Mesendoderm (in vitro differentiated cells): ENCODE results near the gene EMC10.

Source experiments
- DNase-seq: peaks from one replicate; pipeline ENCODE4 v3.0.0; 2013
- H2AK5ac ChIP-seq: 2 replicates; pipeline ENCODE4 v1.6.1; 2013; ENCODE audit warnings: low read length, inconsistent platforms
- H2BK120ac ChIP-seq: 2 replicates; pipeline ENCODE4 v1.6.1; 2013; ENCODE audit warnings: low read depth, mild to moderate bottlenecking, low read length, moderate library complexity, mixed read lengths
- H2BK15ac ChIP-seq: replicated peaks from 2 replicates; pipeline ENCODE4 v1.6.1; 2013; ENCODE audit warnings: low read depth, mild to moderate bottlenecking, moderate library complexity
- H2BK5ac ChIP-seq: 2 replicates; pipeline ENCODE4 v1.6.1; 2013; ENCODE audit warnings: low read length, inconsistent platforms
- H3K18ac ChIP-seq: 2 replicates; pipeline ENCODE4 v1.6.1; 2013; ENCODE audit warnings: mild to moderate bottlenecking, low read length, mixed read lengths
- H3K23ac ChIP-seq: one replicate; pipeline ENCODE4 v1.6.1; 2013; ENCODE audit warnings: low read length
- H3K27ac ChIP-seq: 2 replicates; pipeline ENCODE4 v1.5.1; 2013; ENCODE audit warnings: low read depth, mild to moderate bottlenecking, inconsistent platforms, low read length, moderate library complexity
- H3K27me3 ChIP-seq: 2 replicates; pipeline ENCODE4 v1.6.1; 2013; ENCODE audit warnings: low read length, control low read depth, mild to moderate bottlenecking, inconsistent platforms; ENCODE audit not compliant: insufficient read depth, poor library complexity
- H3K36me3 ChIP-seq: 2 replicates; pipeline ENCODE4 v1.6.1; 2013; ENCODE audit warnings: low read length, inconsistent platforms; ENCODE audit not compliant: control insufficient read depth, insufficient read depth
- H3K4ac ChIP-seq: one replicate; pipeline ENCODE4 v1.6.1; 2013; ENCODE audit warnings: low read depth, mild to moderate bottlenecking, low read length, moderate library complexity
- H3K4me1 ChIP-seq: 2 replicates; pipeline ENCODE4 v1.6.1; 2013; ENCODE audit warnings: low read depth, low read length, inconsistent platforms; ENCODE audit not compliant: control insufficient read depth
- H3K4me2 ChIP-seq: 2 replicates; pipeline ENCODE4 v1.6.1; 2013; ENCODE audit warnings: low read length
- H3K4me3 ChIP-seq: 2 replicates; pipeline ENCODE4 v1.5.1; 2013; ENCODE audit warnings: mild to moderate bottlenecking, low read length
- H3K56ac ChIP-seq: one replicate; pipeline ENCODE4 v1.6.1; 2013; ENCODE audit warnings: low read length
- H3K79me1 ChIP-seq: 2 replicates; pipeline ENCODE4 v1.6.1; 2013; ENCODE audit warnings: low read length, inconsistent platforms
- H3K79me2 ChIP-seq: 2 replicates; pipeline ENCODE4 v1.6.1; 2013; ENCODE audit warnings: mild to moderate bottlenecking, low read length; ENCODE audit not compliant: control insufficient read depth, insufficient read depth
- H3K9ac ChIP-seq: 2 replicates; pipeline ENCODE4 v1.6.1; 2013; ENCODE audit warnings: low read length, inconsistent platforms
- H4K5ac ChIP-seq: one replicate; pipeline ENCODE4 v1.6.1; 2013; ENCODE audit warnings: low read length
- H4K8ac ChIP-seq: one replicate; pipeline ENCODE4 v1.6.1; 2013; ENCODE audit warnings: low read depth, mild to moderate bottlenecking, control low read depth, low read length, moderate library complexity
- WGBS: extraction: QIAGEN DNeasy Blood & Tissue Kit; methylation state at CpG from one replicate; pipeline ENCODE4 v1.1.7; 2013; ENCODE audit warnings: low lambda C conversion rate, missing lambda C conversion rate; ENCODE audit not compliant: insufficient coverage; ENCODE audit errors: extremely low coverage; 5-methylcytosine and 5-hydroxymethylcytosine counted together

The EMC10 gene

GRCh38 chr19:50531171-50531612 is 54.9 kb downstream of the EMC10 start:
- no peaks in the 10 kb centered on the region for H3K4me1 ChIP-seq
- no CpG with 5 or more reads among the region's 14 CpGs for WGBS
- no peak overlapping the region for H3K27ac ChIP-seq
- H4K8ac ChIP-seq = no peak overlapping the region
- no peak overlapping the region for H3K18ac ChIP-seq
- H2BK5ac ChIP-seq = no peak overlapping the region
- H3K36me3 ChIP-seq = no peaks in the 10 kb centered on the region
- no peak overlapping the region for H2BK15ac ChIP-seq
- H3K4me3 ChIP-seq = no peak overlapping the region
- H3K4ac ChIP-seq = no peak overlapping the region
- no peak overlapping the region for H3K4me2 ChIP-seq
- DNase-seq = no peak
- H3K27me3 ChIP-seq = no peaks in the 10 kb centered on the region
- H3K23ac ChIP-seq = no peak overlapping the region
- no peaks in the 10 kb centered on the region for H3K79me2 ChIP-seq
- no peak overlapping the region for H3K56ac ChIP-seq
- no peak overlapping the region for H4K5ac ChIP-seq
- H3K9ac ChIP-seq = no peak overlapping the region
- H2BK120ac ChIP-seq = no peak overlapping the region
- no peak overlapping the region for H2AK5ac ChIP-seq
- H3K79me1 ChIP-seq = no peaks in the 10 kb centered on the region

- H3K27me3 ChIP-seq = no peaks in the 10 kb centered on the region
- DNase-seq = no peak
- no peak overlapping the region for H2BK120ac ChIP-seq
- no peak overlapping the region for H3K4me2 ChIP-seq
- no peak overlapping the region for H2AK5ac ChIP-seq
- H3K23ac ChIP-seq = no peak overlapping the region
- no peaks in the 10 kb centered on the region for H3K79me1 ChIP-seq
- no peaks in the 10 kb centered on the region for H3K4me1 ChIP-seq
- H3K27ac ChIP-seq = no peak overlapping the region
- no peak overlapping the region for H3K56ac ChIP-seq
- no peak overlapping the region for H3K18ac ChIP-seq
- H3K4me3 ChIP-seq = no peak overlapping the region
- no peak overlapping the region for H4K8ac ChIP-seq
- no peak overlapping the region for H4K5ac ChIP-seq
- no peak overlapping the region for H2BK5ac ChIP-seq
- H3K9ac ChIP-seq = no peak overlapping the region
- no CpG with 5 or more reads among the region's 4 CpGs for WGBS
- H3K4ac ChIP-seq = no peak overlapping the region
- no peak overlapping the region for H2BK15ac ChIP-seq
- H3K36me3 ChIP-seq = no peaks in the 10 kb centered on the region
- H3K79me2 ChIP-seq = no peaks in the 10 kb centered on the region
Observed at GRCh38 chr19:50532952-50533351, 56.6 kb downstream of the EMC10 start.

DNA sequence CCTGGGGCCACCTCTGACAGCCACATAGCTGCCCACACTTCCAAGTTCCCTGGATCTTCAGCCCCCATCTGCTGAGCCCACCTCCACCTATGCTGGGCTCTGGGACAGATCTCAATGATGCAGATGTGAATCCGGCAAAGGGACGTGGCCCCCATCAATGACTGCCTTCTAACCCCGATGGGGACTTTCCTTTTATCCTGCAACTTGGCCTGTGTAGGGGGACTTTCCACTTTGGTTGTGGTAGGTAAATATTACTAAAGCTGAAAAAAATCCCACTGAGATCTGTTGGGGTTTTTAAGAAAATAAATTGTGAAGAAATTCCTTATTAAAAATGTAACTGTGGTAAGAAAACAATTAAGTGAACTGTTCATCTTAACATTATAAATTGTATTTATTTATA is 58.2 kb downstream of the EMC10 start:
- no peaks in the 10 kb centered on the region for H3K79me1 ChIP-seq
- no peaks in the 10 kb centered on the region for H3K36me3 ChIP-seq
- H3K4me1 ChIP-seq = no peaks in the 10 kb centered on the region

GRCh38 chr19:50535672-50536187 is 59.4 kb downstream of the EMC10 start:
- H2BK5ac ChIP-seq = no peak overlapping the region
- no CpG with 5 or more reads among the region's 11 CpGs for WGBS

More for the DNA sequence above, 58.2 kb downstream of the EMC10 start:
- H3K56ac ChIP-seq = no peak overlapping the region
- H2AK5ac ChIP-seq = no peak overlapping the region
- H3K23ac ChIP-seq = no peak overlapping the region
- H3K4me3 ChIP-seq = no peak overlapping the region
- no peak overlapping the region for H4K5ac ChIP-seq
- no peak overlapping the region for H2BK5ac ChIP-seq
- H3K9ac ChIP-seq = no peak overlapping the region
- H2BK120ac ChIP-seq = no peak overlapping the region
- H4K8ac ChIP-seq = no peak overlapping the region
- no peak overlapping the region for H3K27ac ChIP-seq
- H2BK15ac ChIP-seq = no peak overlapping the region
- H3K18ac ChIP-seq = no peak overlapping the region
- H3K4me2 ChIP-seq = no peak overlapping the region
- no peaks in the 10 kb centered on the region for H3K27me3 ChIP-seq
- no peak overlapping the region for H3K4ac ChIP-seq
- no peak for DNase-seq
- no peaks in the 10 kb centered on the region for H3K79me2 ChIP-seq
- no CpG with 5 or more reads among the region's 3 CpGs for WGBS

DNA sequence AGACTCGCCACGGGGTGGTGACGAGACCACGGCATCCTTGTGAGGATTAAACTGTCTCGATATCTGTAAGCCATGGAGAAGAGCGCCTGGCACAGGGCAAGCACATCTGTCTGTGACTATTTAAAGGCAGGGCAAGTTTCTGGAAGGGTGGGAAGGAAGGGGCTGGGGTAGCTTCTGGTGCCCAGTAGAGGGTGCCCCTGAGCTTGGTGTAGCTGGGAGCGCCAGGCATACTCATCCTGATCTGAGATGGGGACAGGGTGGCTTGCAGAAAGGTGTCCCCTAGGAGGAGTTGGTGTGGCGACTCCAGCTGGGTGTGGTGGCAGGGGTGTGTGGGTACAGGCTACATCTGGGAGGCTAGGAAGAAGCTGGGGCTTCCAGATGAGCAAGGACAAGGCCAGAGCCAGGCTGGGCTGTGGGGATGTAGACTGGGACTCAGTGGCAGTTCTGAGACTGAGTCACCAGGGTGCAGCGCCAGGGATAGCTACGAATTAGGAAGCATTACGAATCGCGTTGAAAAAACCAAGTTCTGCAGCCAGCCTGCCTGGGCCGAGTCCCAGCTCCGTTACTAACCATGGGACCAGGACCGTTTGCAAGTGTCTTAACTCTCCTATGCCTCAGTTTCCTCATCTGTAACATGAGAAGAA is 60.5 kb downstream of the EMC10 start:
- no peaks in the 10 kb centered on the region for H3K79me1 ChIP-seq
- no peaks in the 10 kb centered on the region for H3K27me3 ChIP-seq
- no peak overlapping the region for H3K4me3 ChIP-seq
- H3K36me3 ChIP-seq = no peaks in the 10 kb centered on the region
- no peak overlapping the region for H4K5ac ChIP-seq
- no peak overlapping the region for H3K56ac ChIP-seq
- H3K79me2 ChIP-seq = no peaks in the 10 kb centered on the region
- H3K23ac ChIP-seq = no peak overlapping the region
- no peak overlapping the region for H3K9ac ChIP-seq
- no peak overlapping the region for H4K8ac ChIP-seq
- WGBS = no CpG with 5 or more reads among the region's 16 CpGs
- no peak overlapping the region for H3K18ac ChIP-seq
- no peak overlapping the region for H3K4ac ChIP-seq
- H3K27ac ChIP-seq = no peak overlapping the region
- no peak overlapping the region for H2BK120ac ChIP-seq
- DNase-seq = no peak
- no peaks in the 10 kb centered on the region for H3K4me1 ChIP-seq
- no peak overlapping the region for H3K4me2 ChIP-seq
- no peak overlapping the region for H2AK5ac ChIP-seq
- H2BK5ac ChIP-seq = no peak overlapping the region
- H2BK15ac ChIP-seq = no peak overlapping the region

More at GRCh38 chr19:50535672-50536187, 59.4 kb downstream of the EMC10 start:
- Histone ChIP-seq H3K79me1 (no peaks in the 10 kb centered on the region), H3K23ac (no peak overlapping the region), H2AK5ac (no peak overlapping the region), H3K4me1 (no peaks in the 10 kb centered on the region), H2BK120ac (no peak overlapping the region), H3K36me3 (no peaks in the 10 kb centered on the region), H3K27ac (no peak overlapping the region), H2BK15ac (no peak overlapping the region), H4K8ac (no peak overlapping the region), H3K18ac (no peak overlapping the region), H3K4ac (no peak overlapping the region), H3K4me2 (no peak overlapping the region), H3K27me3 (no peaks in the 10 kb centered on the region), H3K79me2 (no peaks in the 10 kb centered on the region), H3K9ac (no peak overlapping the region), H4K5ac (no peak overlapping the region), H3K56ac (no peak overlapping the region), H3K4me3 (no peak overlapping the region)
- DNase-seq = no peak

- no peak overlapping the region for H2BK120ac ChIP-seq
- WGBS = no CpG with 5 or more reads among the region's 18 CpGs
- H3K9ac ChIP-seq = no peak overlapping the region
- DNase-seq = no peak
- H3K27ac ChIP-seq = no peak overlapping the region
- H3K4me1 ChIP-seq = no peaks in the 10 kb centered on the region
- no peak overlapping the region for H3K23ac ChIP-seq
- no peaks in the 10 kb centered on the region for H3K79me1 ChIP-seq
- H2BK5ac ChIP-seq = no peak overlapping the region
- no peak overlapping the region for H3K18ac ChIP-seq
- no peak overlapping the region for H2BK15ac ChIP-seq
- H4K8ac ChIP-seq = no peak overlapping the region
- no peaks in the 10 kb centered on the region for H3K79me2 ChIP-seq
- no peaks in the 10 kb centered on the region for H3K27me3 ChIP-seq
- no peak overlapping the region for H4K5ac ChIP-seq
- no peak overlapping the region for H2AK5ac ChIP-seq
- no peak overlapping the region for H3K4me2 ChIP-seq
- H3K36me3 ChIP-seq = no peaks in the 10 kb centered on the region
- no peak overlapping the region for H3K56ac ChIP-seq
- H3K4ac ChIP-seq = no peak overlapping the region
- no peak overlapping the region for H3K4me3 ChIP-seq
Observed at GRCh38 chr19:50537306-50537685, 61.0 kb downstream of the EMC10 start.
